ENCODE data around the gene FAM72A.
"Not testable (repeated sequence)": the region's sequence is repeated elsewhere in the genome, so short reads cannot be mapped to it uniquely, and the experiment has no call there.

DNA sequence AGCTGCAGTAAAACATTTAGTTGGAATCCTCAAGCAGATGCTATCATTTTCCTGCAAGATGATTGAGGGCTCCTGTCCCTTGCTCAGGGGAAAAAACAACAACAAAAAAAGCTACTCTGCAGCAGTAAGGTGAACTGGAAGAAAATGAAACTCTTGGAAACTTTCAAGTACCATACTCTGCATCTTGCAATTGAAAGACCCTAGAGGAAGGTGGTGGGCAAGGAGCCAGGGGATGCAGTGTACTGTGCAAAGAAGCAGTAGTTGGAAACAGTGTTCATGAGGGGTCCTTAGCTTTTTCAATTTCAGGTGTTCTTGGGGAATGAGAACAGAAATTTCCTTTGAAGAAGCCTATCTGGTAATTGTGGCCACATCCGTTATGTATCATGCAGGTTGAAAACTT is 8.2 kb upstream of the FAM72A start:
- TF ChIP-seq, protein P1, sequence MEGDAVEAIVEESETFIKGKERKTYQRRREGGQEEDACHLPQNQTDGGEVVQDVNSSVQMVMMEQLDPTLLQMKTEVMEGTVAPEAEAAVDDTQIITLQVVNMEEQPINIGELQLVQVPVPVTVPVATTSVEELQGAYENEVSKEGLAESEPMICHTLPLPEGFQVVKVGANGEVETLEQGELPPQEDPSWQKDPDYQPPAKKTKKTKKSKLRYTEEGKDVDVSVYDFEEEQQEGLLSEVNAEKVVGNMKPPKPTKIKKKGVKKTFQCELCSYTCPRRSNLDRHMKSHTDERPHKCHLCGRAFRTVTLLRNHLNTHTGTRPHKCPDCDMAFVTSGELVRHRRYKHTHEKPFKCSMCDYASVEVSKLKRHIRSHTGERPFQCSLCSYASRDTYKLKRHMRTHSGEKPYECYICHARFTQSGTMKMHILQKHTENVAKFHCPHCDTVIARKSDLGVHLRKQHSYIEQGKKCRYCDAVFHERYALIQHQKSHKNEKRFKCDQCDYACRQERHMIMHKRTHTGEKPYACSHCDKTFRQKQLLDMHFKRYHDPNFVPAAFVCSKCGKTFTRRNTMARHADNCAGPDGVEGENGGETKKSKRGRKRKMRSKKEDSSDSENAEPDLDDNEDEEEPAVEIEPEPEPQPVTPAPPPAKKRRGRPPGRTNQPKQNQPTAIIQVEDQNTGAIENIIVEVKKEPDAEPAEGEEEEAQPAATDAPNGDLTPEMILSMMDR (IDR thresholded peaks at IDR 0.05): not testable (repeated sequence)
- TF ChIP-seq POLR2A (IDR thresholded peaks at IDR 0.05): not testable (repeated sequence)
